GM12864 (cell line): ENCODE measurements around the gene NOL4L.

Experiments
- DNase-seq: peaks from one replicate; pipeline ENCODE4 v3.0.0-alpha.2; 2011; ENCODE audit warnings: low read depth
- H3K4me3 ChIP-seq: 2 replicates; pipeline ENCODE4 v1.5.1; 2011; ENCODE audit warnings: mild to moderate bottlenecking, low read depth, low read length, control low read depth
- CTCF ChIP-seq: IDR thresholded peaks from 2 replicates; pipeline ENCODE4 v1.5.1; 2011; ENCODE audit warnings: low read depth, mild to moderate bottlenecking, moderate library complexity, low read length, control low read depth, inconsistent platforms; ENCODE audit errors: missing control alignments

NOL4L gene

GRCh38 chr20:32621891-32622584 is 36.9 kb upstream of the NOL4L start:
- H3K4me3 ChIP-seq: no peak overlapping the region
- no peak for DNase-seq
- no peak for TF ChIP-seq CTCF

GRCh38 chr20:32621071-32621890 is 36.1 kb upstream of the NOL4L start:
- DNase-seq: no peak
- TF ChIP-seq CTCF: no peak
- H3K4me3 ChIP-seq: no peak overlapping the region

- H3K4me3 ChIP-seq: no peak overlapping the region
- TF ChIP-seq CTCF: no peak
- DNase-seq: no peak
These were observed 34.5 kb upstream of the NOL4L start for GRCh38 chr20:32619586-32619985.

GRCh38 chr20:32614772-32615171 is 29.6 kb upstream of the NOL4L start:
- no peak for TF ChIP-seq CTCF
- no peak overlapping the region for H3K4me3 ChIP-seq
- no peak for DNase-seq

GRCh38 chr20:32614303-32614702 is 29.2 kb upstream of the NOL4L start:
- TF ChIP-seq CTCF: no peak
- no peak for DNase-seq

GRCh38 chr20:32613192-32614053 is 28.3 kb upstream of the NOL4L start:
- no peak for TF ChIP-seq CTCF
- DNase-seq: no peak
- no peak overlapping the region for H3K4me3 ChIP-seq

More at GRCh38 chr20:32614303-32614702, 29.2 kb upstream of the NOL4L start:
- no peak overlapping the region for H3K4me3 ChIP-seq
